ENCODE results near the gene LRRC8B. TPM values are rescaled to one million over a fixed set of nuclear protein-coding genes. Genes with fewer than 3 reads are reported as not detected.

LRRC8B gene
- total and polyA plus RNA-seq, 2 donors from 2014 or later: 2.4 to 15.1 TPM

DNA sequence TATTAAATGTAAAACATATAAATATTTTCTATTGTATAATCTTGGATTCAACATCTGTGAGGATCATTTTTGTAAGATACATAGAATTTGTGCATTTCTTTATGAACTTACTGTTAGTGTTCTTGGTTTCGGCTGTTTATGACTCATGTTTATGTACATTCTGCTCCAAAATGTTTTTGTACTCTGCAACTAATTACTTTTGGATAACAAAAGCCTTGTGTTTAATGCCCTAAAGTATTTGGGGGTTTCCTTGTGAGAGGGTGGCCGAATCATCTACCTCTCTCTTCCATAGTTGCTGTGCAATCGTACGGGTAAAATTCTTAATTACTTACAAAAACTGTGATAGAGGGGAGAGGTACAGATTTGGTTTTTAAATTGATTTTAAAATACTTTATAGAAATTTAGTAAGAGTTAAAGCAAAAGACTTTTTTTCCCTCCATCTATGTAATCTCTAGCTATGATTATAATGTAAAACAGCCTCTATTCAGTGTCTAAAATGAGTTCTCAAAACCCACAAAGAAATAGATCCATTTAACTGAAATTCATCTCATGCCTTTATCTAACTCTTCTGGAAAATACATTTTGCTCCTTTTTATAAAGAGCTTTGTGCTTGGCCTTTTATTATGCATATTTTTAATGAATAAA lies 69.6 kb downstream of the LRRC8B start:
- no peaks in the 10 kb centered on the region for H3K4me1 ChIP-seq (ENCODE audit: control insufficient read depth in 2 of 3, insufficient read depth in 2 of 3, low read depth in 1 of 3, low read length in 3 of 3)
- H3K9me3 ChIP-seq (ENCODE audit: control insufficient read depth in 2 of 3, insufficient read depth in 1 of 3, low read length in 3 of 3): no peaks in the 10 kb centered on the region
- no peak overlapping the region for H3K27ac ChIP-seq (ENCODE audit: low read depth in 2 of 2, low read length in 2 of 2)
- H3K4me3 ChIP-seq (ENCODE audit: low read length in 3 of 3): no peak overlapping the region
- H3K9ac ChIP-seq (ENCODE audit: low read length in 3 of 3): no peak overlapping the region
- intact Hi-C loops (cut with DNase I): no loop called here
- DNase-seq (no peak), FAIRE-seq (no peak)
- no peaks in the 10 kb centered on the region for H3K27me3 ChIP-seq (ENCODE audit: control insufficient read depth, insufficient read depth, low read length)
- TF ChIP-seq, protein P1, sequence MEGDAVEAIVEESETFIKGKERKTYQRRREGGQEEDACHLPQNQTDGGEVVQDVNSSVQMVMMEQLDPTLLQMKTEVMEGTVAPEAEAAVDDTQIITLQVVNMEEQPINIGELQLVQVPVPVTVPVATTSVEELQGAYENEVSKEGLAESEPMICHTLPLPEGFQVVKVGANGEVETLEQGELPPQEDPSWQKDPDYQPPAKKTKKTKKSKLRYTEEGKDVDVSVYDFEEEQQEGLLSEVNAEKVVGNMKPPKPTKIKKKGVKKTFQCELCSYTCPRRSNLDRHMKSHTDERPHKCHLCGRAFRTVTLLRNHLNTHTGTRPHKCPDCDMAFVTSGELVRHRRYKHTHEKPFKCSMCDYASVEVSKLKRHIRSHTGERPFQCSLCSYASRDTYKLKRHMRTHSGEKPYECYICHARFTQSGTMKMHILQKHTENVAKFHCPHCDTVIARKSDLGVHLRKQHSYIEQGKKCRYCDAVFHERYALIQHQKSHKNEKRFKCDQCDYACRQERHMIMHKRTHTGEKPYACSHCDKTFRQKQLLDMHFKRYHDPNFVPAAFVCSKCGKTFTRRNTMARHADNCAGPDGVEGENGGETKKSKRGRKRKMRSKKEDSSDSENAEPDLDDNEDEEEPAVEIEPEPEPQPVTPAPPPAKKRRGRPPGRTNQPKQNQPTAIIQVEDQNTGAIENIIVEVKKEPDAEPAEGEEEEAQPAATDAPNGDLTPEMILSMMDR (IDR thresholded peaks at IDR 0.05; ENCODE audit: borderline replicate concordance, extremely low read depth, insufficient read depth): no peak
- no peaks in the 10 kb centered on the region for H3K36me3 ChIP-seq (ENCODE audit: control insufficient read depth in 2 of 3, insufficient read depth in 3 of 3, low read length in 3 of 3)

DNA sequence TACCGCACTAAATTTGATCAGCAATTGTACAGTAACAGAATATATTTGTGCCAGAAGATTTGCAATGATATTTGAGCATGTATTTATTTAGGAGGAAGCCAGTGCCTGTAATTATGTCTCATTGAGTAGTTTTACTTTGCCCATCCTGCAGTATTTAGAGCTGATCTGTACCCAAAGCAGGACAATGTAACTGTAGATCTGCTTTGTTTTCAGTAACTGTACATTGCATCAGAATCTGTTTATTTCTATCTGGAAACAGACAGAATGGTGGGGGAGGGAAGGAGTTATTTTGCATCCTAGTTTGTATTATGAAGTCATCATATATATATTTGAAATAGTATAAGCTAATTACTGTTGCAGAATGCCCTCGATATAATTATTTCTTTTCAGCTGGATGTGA lies 72.1 kb downstream of the LRRC8B start:
- no peak for FAIRE-seq
- Histone ChIP-seq H3K4me3 (ENCODE audit: low read length in 3 of 3) (no peak overlapping the region), H3K4me1 (ENCODE audit: control insufficient read depth in 2 of 3, insufficient read depth in 2 of 3, low read depth in 1 of 3, low read length in 3 of 3) (no peaks in the 10 kb centered on the region), H3K27me3 (ENCODE audit: control insufficient read depth, insufficient read depth, low read length) (no peaks in the 10 kb centered on the region), H3K27ac (ENCODE audit: low read depth in 2 of 2, low read length in 2 of 2) (no peak overlapping the region), H3K9me3 (ENCODE audit: control insufficient read depth in 2 of 3, insufficient read depth in 1 of 3, low read length in 3 of 3) (no peaks in the 10 kb centered on the region), H3K36me3 (ENCODE audit: control insufficient read depth in 2 of 3, insufficient read depth in 3 of 3, low read length in 3 of 3) (no peaks in the 10 kb centered on the region), H3K9ac (ENCODE audit: low read length in 3 of 3) (no peak overlapping the region)
- TF ChIP-seq, protein P1 (IDR thresholded peaks at IDR 0.05; ENCODE audit: borderline replicate concordance, extremely low read depth, insufficient read depth): no peak
- intact Hi-C loops (cut with DNase I): no loop called here
- DNase-seq: no peak

DNA sequence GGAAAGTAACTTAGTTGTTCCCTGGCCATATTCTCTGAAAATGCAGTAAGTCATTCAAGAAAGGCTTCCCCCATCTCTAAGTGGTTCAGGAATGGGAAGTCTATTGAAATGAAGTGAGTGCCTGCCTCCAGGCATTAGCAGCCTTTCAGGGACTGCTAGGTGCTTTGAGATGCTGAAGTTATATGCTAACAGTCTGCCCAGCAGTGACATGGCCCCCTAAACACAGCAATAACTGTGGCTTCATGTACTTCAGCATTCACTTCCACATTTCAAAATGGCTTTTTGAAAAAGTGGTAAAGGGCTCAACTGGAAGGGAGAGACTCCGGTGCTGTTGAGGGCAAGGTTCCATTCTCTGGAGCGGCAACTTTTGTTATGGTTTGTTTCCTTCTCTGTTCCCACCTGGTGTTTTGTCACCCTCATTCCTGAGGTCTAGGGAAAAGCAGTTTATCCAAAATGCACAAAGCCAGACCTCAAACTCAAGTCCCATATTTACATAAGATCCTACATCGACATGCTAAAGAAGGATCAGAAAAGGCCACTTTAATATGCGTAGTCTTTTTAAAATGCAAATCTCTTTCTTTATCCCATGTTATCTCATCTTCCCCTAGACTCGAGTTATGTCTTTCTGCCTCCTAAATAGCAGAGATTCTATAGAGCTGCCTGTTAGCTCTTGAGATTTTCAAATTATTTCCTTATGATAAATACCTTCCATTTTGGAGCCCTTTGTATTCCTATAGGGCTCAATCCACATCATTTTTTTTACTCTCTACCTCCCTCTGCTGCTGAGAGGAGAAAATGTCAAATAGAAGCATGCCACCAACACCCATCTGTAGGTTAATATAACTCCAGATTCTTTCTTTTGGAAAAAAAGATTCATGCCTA lies 74.1 kb downstream of the LRRC8B start:
- TF ChIP-seq, protein P1 (IDR thresholded peaks at IDR 0.05; ENCODE audit: borderline replicate concordance, extremely low read depth, insufficient read depth): peak; percentile 56
- intact Hi-C loops (cut with DNase I): no loop called here
- no peak overlapping the region for H3K27ac ChIP-seq (ENCODE audit: low read depth in 2 of 2, low read length in 2 of 2)
- peak overlapping the region in 1 of 3 donors; percentile 16 for H3K4me3 ChIP-seq (ENCODE audit: low read length in 3 of 3)
- DNase-seq: peak in 2 of 5 donors; percentile 35 to 56
- H3K9ac ChIP-seq (ENCODE audit: low read length in 3 of 3): no peak overlapping the region
- peak; percentile 85 for FAIRE-seq
- no peaks in the 10 kb centered on the region for H3K4me1 ChIP-seq (ENCODE audit: control insufficient read depth in 2 of 3, insufficient read depth in 2 of 3, low read depth in 1 of 3, low read length in 3 of 3)
- no peaks in the 10 kb centered on the region for H3K9me3 ChIP-seq (ENCODE audit: control insufficient read depth in 2 of 3, insufficient read depth in 1 of 3, low read length in 3 of 3)
- H3K36me3 ChIP-seq (ENCODE audit: control insufficient read depth in 2 of 3, insufficient read depth in 3 of 3, low read length in 3 of 3): no peaks in the 10 kb centered on the region
- no peaks in the 10 kb centered on the region for H3K27me3 ChIP-seq (ENCODE audit: control insufficient read depth, insufficient read depth, low read length)

Measured in kidney (tissue), 14 donors.